ENCODE measurements around the gene EXOC3L4.

GRCh38 chr14:103097994-103098957 lies 3.8 kb downstream of the EXOC3L4 start:
- TF ChIP-seq CTCF (IDR thresholded peaks at IDR 0.05) = no peak
- no peak for TF ChIP-seq POLR2A (IDR thresholded peaks at IDR 0.05)

Measured in body of pancreas (tissue), 4 donors.